Liver (tissue), 9 donors: Measurements from ENCODE around the gene TBCA. TPM values are rescaled to one million over a fixed set of nuclear protein-coding genes. Genes with fewer than 3 reads are reported as not detected.

Source experiments
- DNase-seq: peaks from one replicate; pipeline ENCODE4 v3.0.0-alpha.2; 2017; ENCODE audit warnings: low spot score
- H3K27ac ChIP-seq, 2 donors: one replicate each; pipeline ENCODE4 v1.7.0; 2013; ENCODE audit warnings: inconsistent platforms in 2 of 2, low read length in 2 of 2, control low read depth in 1 of 2, low read depth in 1 of 2, mild to moderate bottlenecking in 1 of 2
- H3K27me3 ChIP-seq, 4 donors: one replicate each; pipeline versions ENCODE4 v1.6.1 to v1.7.0; 2013; ENCODE audit warnings: low read length in 3 of 4, inconsistent platforms in 1 of 4, mild to moderate bottlenecking in 1 of 4, moderate library complexity in 1 of 4; ENCODE audit not compliant: control insufficient read depth in 4 of 4, insufficient read depth in 4 of 4
- H3K36me3 ChIP-seq, 4 donors: one replicate each; pipeline versions ENCODE4 v1.6.1 to v1.7.0; 2013; ENCODE audit warnings: low read length in 3 of 4, mild to moderate bottlenecking in 3 of 4, low read depth in 1 of 4, moderate library complexity in 1 of 4; ENCODE audit not compliant: control insufficient read depth in 4 of 4, insufficient read depth in 3 of 4
- H3K4me1 ChIP-seq, 4 donors: one replicate each; pipeline versions ENCODE4 v1.6.1 to v1.7.0; 2013; ENCODE audit warnings: low read length in 3 of 4, mild to moderate bottlenecking in 3 of 4, moderate library complexity in 1 of 4; ENCODE audit not compliant: control insufficient read depth in 4 of 4, insufficient read depth in 4 of 4
- H3K4me3 ChIP-seq, 3 donors: one replicate each; pipeline versions ENCODE4 v1.6.1 to v1.7.0; 2013; ENCODE audit warnings: low read length in 3 of 3, control low read depth in 1 of 3, low read depth in 1 of 3, mild to moderate bottlenecking in 1 of 3
- H3K9ac ChIP-seq, 2 donors: one replicate each; pipeline ENCODE4 v1.7.0; 2013; ENCODE audit warnings: low read length in 2 of 2, mild to moderate bottlenecking in 2 of 2, moderate library complexity in 2 of 2, control low read depth in 1 of 2, low read depth in 1 of 2
- H3K9me3 ChIP-seq, 4 donors: one replicate each; pipeline versions ENCODE4 v1.6.1 to v1.7.0; 2013; ENCODE audit warnings: low read length in 3 of 4; ENCODE audit not compliant: control insufficient read depth in 4 of 4
- EGR1 ChIP-seq, 2 donors: IDR thresholded peaks; 2 replicates each; pipeline ENCODE4 v1.6.1; 2016 to 2018; ENCODE audit warnings: antibody characterized with exemption in 2 of 2, low read depth in 2 of 2
- FOXA1 ChIP-seq: IDR thresholded peaks from 2 replicates; pipeline ENCODE4 v1.6.1; 2016; ENCODE audit warnings: antibody characterized with exemption
- FOXA2 ChIP-seq: IDR thresholded peaks from 2 replicates; pipeline ENCODE4 v1.6.1; 2016; ENCODE audit warnings: antibody characterized with exemption
- HNF4A ChIP-seq, 2 donors: conservative IDR thresholded peaks; 2 replicates each; pipeline ENCODE4 v1.6.1; 2016; ENCODE audit warnings: antibody characterized with exemption in 2 of 2, mild to moderate bottlenecking in 2 of 2
- HNF4G ChIP-seq: IDR thresholded peaks from 2 replicates; pipeline ENCODE4 v1.6.1; 2016; ENCODE audit warnings: antibody characterized with exemption
- JUND ChIP-seq, 2 donors: IDR thresholded peaks; 2 replicates each; pipeline ENCODE4 v1.6.1; 2016; ENCODE audit warnings: antibody characterized with exemption in 2 of 2
- NR2F2 ChIP-seq: IDR thresholded peaks from 2 replicates; pipeline ENCODE4 v1.6.1; 2016; ENCODE audit warnings: antibody characterized with exemption
- RAD21 ChIP-seq, 2 donors: IDR thresholded peaks; 2 replicates each; pipeline ENCODE4 v1.6.1; 2016; ENCODE audit warnings: antibody characterized with exemption in 2 of 2, mild to moderate bottlenecking in 2 of 2
- RXRA ChIP-seq, 2 donors: IDR thresholded peaks; 2 replicates each; pipeline ENCODE4 v1.6.1; 2017 to 2018; ENCODE audit warnings: antibody characterized with exemption in 2 of 2, mild to moderate bottlenecking in 1 of 2
- SP1 ChIP-seq: IDR thresholded peaks from 2 replicates; pipeline ENCODE4 v1.6.1; 2018; ENCODE audit warnings: antibody characterized with exemption, mild to moderate bottlenecking
- TAF1 ChIP-seq: conservative IDR thresholded peaks from 2 replicates; pipeline ENCODE4 v1.6.1; 2016; ENCODE audit warnings: antibody characterized with exemption, mild to moderate bottlenecking
- YY1 ChIP-seq: IDR thresholded peaks from 2 replicates; pipeline ENCODE4 v1.6.1; 2016; ENCODE audit warnings: antibody characterized with exemption, mild to moderate bottlenecking
- ZBTB33 ChIP-seq: IDR thresholded peaks from 2 replicates; pipeline ENCODE4 v1.6.1; 2016; ENCODE audit warnings: antibody characterized with exemption
- WGBS: extraction: QIAGEN DNeasy Blood & Tissue Kit; methylation state at CpG from one replicate; pipeline ENCODE4 v1.1.7; 2013; 5-methylcytosine and 5-hydroxymethylcytosine counted together
- polyA plus RNA-seq, 2 donors: library from polyadenylated mRNA; stranded (reverse) in 1 of 2; unstranded in 1 of 2; fragments of 200-250 nt in 1 of 2; fragments of >200 nt in 1 of 2; fragmentation: Nextera tagmentation in 1 of 2; extraction: Ambion mirVana in 1 of 2; gene quantifications; one replicate each; pipeline versions ENCODE4 v1.2.1 to v1.2.3, GENCODE V29; 2013 to 2015
- total RNA-seq, 2 donors: library from RNA; depleted of rRNA; stranded (reverse); fragments of >200 nt; gene quantifications; one replicate each; pipeline ENCODE4 v1.2.3, GENCODE V29; 2014
- TF ChIP-seq, protein P1 (sequence below): IDR thresholded peaks from 2 replicates; pipeline ENCODE4 v1.6.1; 2016; ENCODE audit warnings: antibody characterized with exemption
- TF ChIP-seq, protein P2 (sequence below): fragments of 150-350 bp; IDR thresholded peaks from 2 replicates; pipeline ENCODE4 v1.5.1; 2017; ENCODE audit warnings: improper control_type of control experiment, low read depth, low read length; ENCODE audit not compliant: missing input control
- TF ChIP-seq, protein P3 (sequence below): IDR thresholded peaks from 2 replicates; pipeline ENCODE4 v1.6.1; 2016; ENCODE audit warnings: antibody characterized with exemption, mild to moderate bottlenecking
- TF ChIP-seq, protein P4 (sequence below): IDR thresholded peaks from 2 replicates; pipeline ENCODE4 v1.6.1; 2016; ENCODE audit warnings: antibody characterized with exemption
- donor health status: healthy.
- donor health status: healthy.
- donor health status: healthy.
- donor health status: healthy.
- donor health status: healthy.

TBCA gene
- total RNA-seq: 100 to 1,000 TPM in 1 of 2 donors, 10 to 100 TPM in 1; 62.5 to 109 TPM
- 100 to 1,000 TPM; 104 to 338 TPM for polyA plus RNA-seq

GRCh38 chr5:77775790-77776553 lies at the start of gene TBCA:
Gene TBCA (minus strand): TSS chr5:77776339. CDS start chr5:77776257, 82 bp downstream.
- H3K4me1 ChIP-seq: peaks cover 2 to 20% (median 8%) of the 10 kb centered on the region in 4 donors
- no peaks in the 10 kb centered on the region for H3K27me3 ChIP-seq
- H3K27ac ChIP-seq: peak within 1 kb of the TSS; percentile 87 to 94
- DNase-seq: peak; percentile 91
- peak within 1 kb of the TSS; percentile 66 to 80 (median 78) for H3K4me3 ChIP-seq
- under 1% methylated on average over 89 of the region's 89 CpGs for WGBS
- H3K9ac ChIP-seq: peak within 1 kb of the TSS; percentile 67 to 93
- H3K36me3 ChIP-seq: no peaks in the 10 kb centered on the region
- TF ChIP-seq HNF4G (peak; percentile 31), FOXA2 (no peak), HNF4A (conservative IDR thresholded peaks at IDR 0.05) (peak; percentile 11 to 21), SP1 (peak; percentile 50), RAD21 (IDR thresholded peaks at IDR 0.05) (peak; percentile 8 to 48), TAF1 (no peak), EGR1 (IDR thresholded peaks at IDR 0.05; ENCODE audit: low read depth in 2 of 2) (no peak), ZBTB33 (no peak), RXRA (IDR thresholded peaks at IDR 0.05) (peak; percentile 36 to 70)
- TF ChIP-seq, protein P1, sequence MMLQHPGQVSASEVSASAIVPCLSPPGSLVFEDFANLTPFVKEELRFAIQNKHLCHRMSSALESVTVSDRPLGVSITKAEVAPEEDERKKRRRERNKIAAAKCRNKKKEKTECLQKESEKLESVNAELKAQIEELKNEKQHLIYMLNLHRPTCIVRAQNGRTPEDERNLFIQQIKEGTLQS: no peak
- TF ChIP-seq, protein P2, sequence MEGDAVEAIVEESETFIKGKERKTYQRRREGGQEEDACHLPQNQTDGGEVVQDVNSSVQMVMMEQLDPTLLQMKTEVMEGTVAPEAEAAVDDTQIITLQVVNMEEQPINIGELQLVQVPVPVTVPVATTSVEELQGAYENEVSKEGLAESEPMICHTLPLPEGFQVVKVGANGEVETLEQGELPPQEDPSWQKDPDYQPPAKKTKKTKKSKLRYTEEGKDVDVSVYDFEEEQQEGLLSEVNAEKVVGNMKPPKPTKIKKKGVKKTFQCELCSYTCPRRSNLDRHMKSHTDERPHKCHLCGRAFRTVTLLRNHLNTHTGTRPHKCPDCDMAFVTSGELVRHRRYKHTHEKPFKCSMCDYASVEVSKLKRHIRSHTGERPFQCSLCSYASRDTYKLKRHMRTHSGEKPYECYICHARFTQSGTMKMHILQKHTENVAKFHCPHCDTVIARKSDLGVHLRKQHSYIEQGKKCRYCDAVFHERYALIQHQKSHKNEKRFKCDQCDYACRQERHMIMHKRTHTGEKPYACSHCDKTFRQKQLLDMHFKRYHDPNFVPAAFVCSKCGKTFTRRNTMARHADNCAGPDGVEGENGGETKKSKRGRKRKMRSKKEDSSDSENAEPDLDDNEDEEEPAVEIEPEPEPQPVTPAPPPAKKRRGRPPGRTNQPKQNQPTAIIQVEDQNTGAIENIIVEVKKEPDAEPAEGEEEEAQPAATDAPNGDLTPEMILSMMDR: no peak
- TF ChIP-seq, protein P3, sequence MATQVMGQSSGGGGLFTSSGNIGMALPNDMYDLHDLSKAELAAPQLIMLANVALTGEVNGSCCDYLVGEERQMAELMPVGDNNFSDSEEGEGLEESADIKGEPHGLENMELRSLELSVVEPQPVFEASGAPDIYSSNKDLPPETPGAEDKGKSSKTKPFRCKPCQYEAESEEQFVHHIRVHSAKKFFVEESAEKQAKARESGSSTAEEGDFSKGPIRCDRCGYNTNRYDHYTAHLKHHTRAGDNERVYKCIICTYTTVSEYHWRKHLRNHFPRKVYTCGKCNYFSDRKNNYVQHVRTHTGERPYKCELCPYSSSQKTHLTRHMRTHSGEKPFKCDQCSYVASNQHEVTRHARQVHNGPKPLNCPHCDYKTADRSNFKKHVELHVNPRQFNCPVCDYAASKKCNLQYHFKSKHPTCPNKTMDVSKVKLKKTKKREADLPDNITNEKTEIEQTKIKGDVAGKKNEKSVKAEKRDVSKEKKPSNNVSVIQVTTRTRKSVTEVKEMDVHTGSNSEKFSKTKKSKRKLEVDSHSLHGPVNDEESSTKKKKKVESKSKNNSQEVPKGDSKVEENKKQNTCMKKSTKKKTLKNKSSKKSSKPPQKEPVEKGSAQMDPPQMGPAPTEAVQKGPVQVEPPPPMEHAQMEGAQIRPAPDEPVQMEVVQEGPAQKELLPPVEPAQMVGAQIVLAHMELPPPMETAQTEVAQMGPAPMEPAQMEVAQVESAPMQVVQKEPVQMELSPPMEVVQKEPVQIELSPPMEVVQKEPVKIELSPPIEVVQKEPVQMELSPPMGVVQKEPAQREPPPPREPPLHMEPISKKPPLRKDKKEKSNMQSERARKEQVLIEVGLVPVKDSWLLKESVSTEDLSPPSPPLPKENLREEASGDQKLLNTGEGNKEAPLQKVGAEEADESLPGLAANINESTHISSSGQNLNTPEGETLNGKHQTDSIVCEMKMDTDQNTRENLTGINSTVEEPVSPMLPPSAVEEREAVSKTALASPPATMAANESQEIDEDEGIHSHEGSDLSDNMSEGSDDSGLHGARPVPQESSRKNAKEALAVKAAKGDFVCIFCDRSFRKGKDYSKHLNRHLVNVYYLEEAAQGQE: no peak
- H3K9me3 ChIP-seq: no peaks in the 10 kb centered on the region

- DNase-seq: no peak
- Histone ChIP-seq H3K4me3 (no peak overlapping the region), H3K9ac (no peak overlapping the region), H3K27me3 (no peaks in the 10 kb centered on the region), H3K4me1 (no peaks in the 10 kb centered on the region), H3K27ac (no peak overlapping the region), H3K9me3 (no peaks in the 10 kb centered on the region), H3K36me3 (no peaks in the 10 kb centered on the region)
- 94% methylated on average over 2 of the region's 2 CpGs for WGBS
- no peak for TF ChIP-seq TAF1
- TF ChIP-seq YY1: no peak
- no peak for TF ChIP-seq NR2F2
- TF ChIP-seq JUND (IDR thresholded peaks at IDR 0.05): no peak
- TF ChIP-seq, protein P2: no peak
- no peak for TF ChIP-seq FOXA2
- no peak for TF ChIP-seq EGR1 (IDR thresholded peaks at IDR 0.05; ENCODE audit: low read depth in 2 of 2)
- TF ChIP-seq RAD21 (IDR thresholded peaks at IDR 0.05): no peak
- no peak for TF ChIP-seq FOXA1
- TF ChIP-seq, protein P4, sequence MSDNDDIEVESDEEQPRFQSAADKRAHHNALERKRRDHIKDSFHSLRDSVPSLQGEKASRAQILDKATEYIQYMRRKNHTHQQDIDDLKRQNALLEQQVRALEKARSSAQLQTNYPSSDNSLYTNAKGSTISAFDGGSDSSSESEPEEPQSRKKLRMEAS: no peak
- TF ChIP-seq, protein P1: no peak
Observed at GRCh38 chr5:77824981-77825380, 48.8 kb upstream of the TBCA start.
